ENCODE data around the gene STAG1. TPM values are rescaled to one million over a fixed set of nuclear protein-coding genes. Genes with fewer than 3 reads are reported as not detected.
A peak's percentile ranks its signal among the peaks of the same experiment; 100 is the strongest.

STAG1 gene
- total and polyA plus RNA-seq, 2 of the 13 experiments (the other 11 are each of a cell fraction or from before 2014, with no cell fraction given), result 6.2 to 25.9 TPM

DNA sequence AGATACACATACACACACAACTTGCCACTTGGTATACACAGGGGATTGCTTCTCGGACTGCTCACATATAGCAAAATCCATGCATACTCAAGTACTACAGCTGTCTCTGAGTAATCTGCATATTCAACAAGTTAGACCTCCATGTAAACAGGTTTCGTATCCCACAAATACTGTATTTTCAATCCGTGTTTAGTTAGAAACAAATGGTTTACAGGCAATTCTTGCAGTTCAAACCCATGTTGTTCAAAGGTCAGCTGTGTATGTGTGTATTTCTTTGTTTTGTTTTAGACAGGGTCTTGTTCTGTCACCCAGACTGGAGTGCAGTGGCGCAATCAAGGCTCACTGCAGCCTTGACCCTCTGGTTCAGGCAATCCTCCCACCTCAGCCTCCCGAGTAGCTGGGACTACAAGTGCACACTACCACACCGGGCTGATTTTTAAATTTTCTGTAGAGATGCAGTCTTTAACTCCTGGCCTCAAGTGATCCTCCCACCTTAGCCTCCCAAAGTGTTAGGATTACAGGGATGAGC lies 253.2 kb downstream of the STAG1 start (continued):
- TF ChIP-seq, protein P1, sequence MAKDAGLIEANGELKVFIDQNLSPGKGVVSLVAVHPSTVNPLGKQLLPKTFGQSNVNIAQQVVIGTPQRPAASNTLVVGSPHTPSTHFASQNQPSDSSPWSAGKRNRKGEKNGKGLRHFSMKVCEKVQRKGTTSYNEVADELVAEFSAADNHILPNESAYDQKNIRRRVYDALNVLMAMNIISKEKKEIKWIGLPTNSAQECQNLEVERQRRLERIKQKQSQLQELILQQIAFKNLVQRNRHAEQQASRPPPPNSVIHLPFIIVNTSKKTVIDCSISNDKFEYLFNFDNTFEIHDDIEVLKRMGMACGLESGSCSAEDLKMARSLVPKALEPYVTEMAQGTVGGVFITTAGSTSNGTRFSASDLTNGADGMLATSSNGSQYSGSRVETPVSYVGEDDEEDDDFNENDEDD (CRISPR knock-in tag; IDR thresholded peaks at IDR 0.05; ENCODE audit: borderline replicate concordance), result no peak; the same call in 1 of the 2 replicates
- TF ChIP-seq CEBPB (IDR thresholded peaks at IDR 0.05; ENCODE audit: borderline replicate concordance, low read depth, low read length) (peak; percentile 95), FOXA3 (CRISPR knock-in tag; IDR thresholded peaks at IDR 0.05) (peak; percentile 92), ASH2L (IDR thresholded peaks at IDR 0.05; ENCODE audit: insufficient read length, low read depth, low read length) (peak; percentile 57), CEBPG (CRISPR knock-in tag; IDR thresholded peaks at IDR 0.05) (peak; percentile 97), SNRNP70 (IDR thresholded peaks at IDR 0.05; ENCODE audit: low read depth, low read length) (no peak), ZNF331 (CRISPR knock-in tag; IDR thresholded peaks at IDR 0.05) (peak; percentile 90), ZBTB7B (CRISPR knock-in tag; IDR thresholded peaks at IDR 0.05) (peak; percentile 86), KDM3A (CRISPR knock-in tag; IDR thresholded peaks at IDR 0.05; ENCODE audit: low read depth) (0 out of 2 replicates have a peak, but pooled peaks have one; percentile 52), ZNF652 (CRISPR knock-in tag; IDR thresholded peaks at IDR 0.05; ENCODE audit: borderline replicate concordance, low read depth) (peak; percentile 43; the same call in 1 of the 2 replicates), RELA (CRISPR knock-in tag; IDR thresholded peaks at IDR 0.05) (0 out of 2 replicates have a peak, but pooled peaks have one; percentile 45), HHEX (CRISPR knock-in tag; IDR thresholded peaks at IDR 0.05) (peak; percentile 77), ZNF543 (CRISPR knock-in tag; IDR thresholded peaks at IDR 0.05) (peak; percentile 85), MEIS1 (CRISPR knock-in tag; IDR thresholded peaks at IDR 0.05; ENCODE audit: borderline replicate concordance) (peak; percentile 65; the same call in 1 of the 2 replicates), ZNF547 (CRISPR knock-in tag; IDR thresholded peaks at IDR 0.05) (no peak), SALL1 (CRISPR knock-in tag; IDR thresholded peaks at IDR 0.05) (peak; percentile 99), FOXA1 (IDR thresholded peaks at IDR 0.05) (no peak), FOXA1 (CRISPR knock-in tag; IDR thresholded peaks at IDR 0.05) (peak; percentile 66; the same call in 1 of the 2 replicates), PLRG1 (conservative IDR thresholded peaks at IDR 0.05) (no peak), ZNF12 (CRISPR knock-in tag; IDR thresholded peaks at IDR 0.05) (peak; percentile 85; the same call in 1 of the 2 replicates), BORCS8-MEF2B (CRISPR knock-in tag; IDR thresholded peaks at IDR 0.05) (peak; percentile 66; the same call in 1 of the 2 replicates), SOX13 (IDR thresholded peaks at IDR 0.05) (peak; percentile 86), SOX13 (CRISPR knock-in tag; conservative IDR thresholded peaks at IDR 0.05 in 1 of 2, IDR thresholded peaks at IDR 0.05 in 1 of 2) (peak in 1 of 2 experiments; percentile 98; a peak in 2 of 4 replicates)
- TF ChIP-seq, protein P2, sequence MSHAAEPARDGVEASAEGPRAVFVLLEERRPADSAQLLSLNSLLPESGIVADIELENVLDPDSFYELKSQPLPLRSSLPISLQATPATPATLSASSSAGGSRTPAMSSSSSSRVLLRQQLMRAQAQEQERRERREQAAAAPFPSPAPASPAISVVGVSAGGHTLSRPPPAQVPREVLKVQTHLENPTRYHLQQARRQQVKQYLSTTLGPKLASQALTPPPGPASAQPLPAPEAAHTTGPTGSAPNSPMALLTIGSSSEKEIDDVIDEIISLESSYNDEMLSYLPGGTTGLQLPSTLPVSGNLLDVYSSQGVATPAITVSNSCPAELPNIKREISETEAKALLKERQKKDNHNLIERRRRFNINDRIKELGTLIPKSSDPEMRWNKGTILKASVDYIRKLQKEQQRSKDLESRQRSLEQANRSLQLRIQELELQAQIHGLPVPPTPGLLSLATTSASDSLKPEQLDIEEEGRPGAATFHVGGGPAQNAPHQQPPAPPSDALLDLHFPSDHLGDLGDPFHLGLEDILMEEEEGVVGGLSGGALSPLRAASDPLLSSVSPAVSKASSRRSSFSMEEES (CRISPR knock-in tag; IDR thresholded peaks at IDR 0.05), result peak; percentile 60; the same call in 1 of the 2 replicates
- TF ChIP-seq, protein P3, sequence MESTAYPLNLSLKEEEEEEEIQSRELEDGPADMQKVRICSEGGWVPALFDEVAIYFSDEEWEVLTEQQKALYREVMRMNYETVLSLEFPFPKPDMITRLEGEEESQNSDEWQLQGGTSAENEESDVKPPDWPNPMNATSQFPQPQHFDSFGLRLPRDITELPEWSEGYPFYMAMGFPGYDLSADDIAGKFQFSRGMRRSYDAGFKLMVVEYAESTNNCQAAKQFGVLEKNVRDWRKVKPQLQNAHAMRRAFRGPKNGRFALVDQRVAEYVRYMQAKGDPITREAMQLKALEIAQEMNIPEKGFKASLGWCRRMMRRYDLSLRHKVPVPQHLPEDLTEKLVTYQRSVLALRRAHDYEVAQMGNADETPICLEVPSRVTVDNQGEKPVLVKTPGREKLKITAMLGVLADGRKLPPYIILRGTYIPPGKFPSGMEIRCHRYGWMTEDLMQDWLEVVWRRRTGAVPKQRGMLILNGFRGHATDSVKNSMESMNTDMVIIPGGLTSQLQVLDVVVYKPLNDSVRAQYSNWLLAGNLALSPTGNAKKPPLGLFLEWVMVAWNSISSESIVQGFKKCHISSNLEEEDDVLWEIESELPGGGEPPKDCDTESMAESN (CRISPR knock-in tag; conservative IDR thresholded peaks at IDR 0.05), result no peak; the same call in 1 of the 2 replicates
- TF ChIP-seq, protein P4, sequence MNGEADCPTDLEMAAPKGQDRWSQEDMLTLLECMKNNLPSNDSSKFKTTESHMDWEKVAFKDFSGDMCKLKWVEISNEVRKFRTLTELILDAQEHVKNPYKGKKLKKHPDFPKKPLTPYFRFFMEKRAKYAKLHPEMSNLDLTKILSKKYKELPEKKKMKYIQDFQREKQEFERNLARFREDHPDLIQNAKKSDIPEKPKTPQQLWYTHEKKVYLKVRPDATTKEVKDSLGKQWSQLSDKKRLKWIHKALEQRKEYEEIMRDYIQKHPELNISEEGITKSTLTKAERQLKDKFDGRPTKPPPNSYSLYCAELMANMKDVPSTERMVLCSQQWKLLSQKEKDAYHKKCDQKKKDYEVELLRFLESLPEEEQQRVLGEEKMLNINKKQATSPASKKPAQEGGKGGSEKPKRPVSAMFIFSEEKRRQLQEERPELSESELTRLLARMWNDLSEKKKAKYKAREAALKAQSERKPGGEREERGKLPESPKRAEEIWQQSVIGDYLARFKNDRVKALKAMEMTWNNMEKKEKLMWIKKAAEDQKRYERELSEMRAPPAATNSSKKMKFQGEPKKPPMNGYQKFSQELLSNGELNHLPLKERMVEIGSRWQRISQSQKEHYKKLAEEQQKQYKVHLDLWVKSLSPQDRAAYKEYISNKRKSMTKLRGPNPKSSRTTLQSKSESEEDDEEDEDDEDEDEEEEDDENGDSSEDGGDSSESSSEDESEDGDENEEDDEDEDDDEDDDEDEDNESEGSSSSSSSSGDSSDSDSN (CRISPR knock-in tag; IDR thresholded peaks at IDR 0.05), result 0 out of 2 replicates have a peak, but pooled peaks have one; percentile 36

Data from HepG2 (cell line).